ENCODE results near the gene ESR2. TPM values are rescaled to one million over a fixed set of nuclear protein-coding genes. Genes with fewer than 3 reads are reported as not detected.
A peak's percentile ranks its signal among the peaks of the same experiment; 100 is the strongest.

The ESR2 gene
- total and polyA plus RNA-seq, 12 donors: 0.12 to 1.6 (median 0.73) TPM

DNA sequence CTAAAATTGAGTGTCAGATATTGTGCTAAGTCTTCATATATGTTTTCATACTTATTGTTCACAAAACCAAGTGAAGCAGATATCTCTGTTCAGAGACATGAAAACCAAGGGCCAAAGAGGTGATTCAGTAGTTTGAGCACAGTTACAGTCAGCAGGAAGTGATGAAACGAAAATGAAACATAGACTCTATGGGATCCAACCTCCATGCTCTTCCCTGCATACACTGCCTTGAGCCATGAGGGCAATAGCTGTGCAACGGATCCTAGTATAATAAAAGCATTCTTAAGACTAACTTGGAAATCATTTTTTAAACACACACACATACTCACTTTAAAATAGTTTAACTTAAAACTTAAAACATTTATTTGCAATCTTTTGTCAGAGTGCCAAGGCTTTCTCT lies 27.9 kb downstream of the ESR2 start:
- DNase-seq (no peak), ATAC-seq (no peak)
- no peaks in the 10 kb centered on the region for H3K4me1 ChIP-seq
- intact Hi-C loops (cut with DNase I): no loop called here
- H3K36me3 ChIP-seq: no peaks in the 10 kb centered on the region
- H3K9me3 ChIP-seq: no peaks in the 10 kb centered on the region
- no peak overlapping the region for H3K4me3 ChIP-seq
- TF ChIP-seq CTCF (IDR thresholded peaks at IDR 0.05): no peak
- WGBS, 2 donors: 60 to 72% methylated on average over 2 of the region's 2 CpGs
- H3K27me3 ChIP-seq: no peaks in the 10 kb centered on the region
- no peak overlapping the region for H3K27ac ChIP-seq

- TF ChIP-seq CTCF (IDR thresholded peaks at IDR 0.05): no peak
- no peak for ATAC-seq
- H3K4me3 ChIP-seq: no peak overlapping the region
- no peaks in the 10 kb centered on the region for H3K27me3 ChIP-seq
- no peaks in the 10 kb centered on the region for H3K4me1 ChIP-seq
- no peak for DNase-seq
- H3K36me3 ChIP-seq: no peaks in the 10 kb centered on the region
- intact Hi-C loops (cut with DNase I): no loop called here
- H3K9me3 ChIP-seq: no peaks in the 10 kb centered on the region
- no peak overlapping the region for H3K27ac ChIP-seq
- WGBS, 2 donors: 94 to 96% methylated on average over 1 of the region's 1 CpG
Observed at GRCh38 chr14:64265222-64265621, 28.9 kb downstream of the ESR2 start.

DNA sequence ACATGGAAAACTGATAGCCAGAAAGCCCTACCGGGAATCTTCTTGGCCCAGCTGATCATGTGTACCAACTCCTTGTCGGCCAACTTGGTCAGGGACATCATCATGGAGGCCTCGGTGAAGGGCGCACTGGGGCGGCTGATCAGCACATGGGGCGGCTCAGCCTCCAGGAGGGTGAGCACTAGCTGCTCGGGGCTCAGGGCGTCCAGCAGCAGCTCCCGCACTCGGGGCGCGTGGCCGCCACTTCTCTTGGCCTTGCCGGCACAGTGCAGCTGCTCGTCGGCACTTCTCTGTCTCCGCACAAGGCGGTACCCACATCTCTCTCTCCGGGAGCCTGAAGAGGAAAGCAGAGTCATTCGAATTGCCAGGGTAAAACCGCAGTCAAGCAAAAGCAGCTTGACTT lies 33.8 kb downstream of the ESR2 start:
- intact Hi-C loops (cut with DNase I): no loop called here

GRCh38 chr14:64255756-64256155 lies 38.4 kb downstream of the ESR2 start:
- no peak for TF ChIP-seq CTCF (IDR thresholded peaks at IDR 0.05)
- intact Hi-C loops (cut with DNase I): no loop called here
- ATAC-seq (no peak), DNase-seq (no peak)
- Histone ChIP-seq H3K9me3 (no peaks in the 10 kb centered on the region), H3K27me3 (no peaks in the 10 kb centered on the region), H3K36me3 (no peaks in the 10 kb centered on the region), H3K4me3 (no peak overlapping the region), H3K4me1 (no peaks in the 10 kb centered on the region), H3K27ac (no peak overlapping the region)
- WGBS, 2 donors: 76 to 97% methylated on average over 1 of the region's 1 CpG

More for the DNA sequence above, 33.8 kb downstream of the ESR2 start:
- H3K36me3 ChIP-seq: no peaks in the 10 kb centered on the region
- WGBS, 2 donors: 94% methylated on average over 21 of the region's 21 CpGs
- no peaks in the 10 kb centered on the region for H3K9me3 ChIP-seq
- no peak for TF ChIP-seq CTCF (IDR thresholded peaks at IDR 0.05)
- no peak overlapping the region for H3K4me3 ChIP-seq
- H3K27me3 ChIP-seq: no peaks in the 10 kb centered on the region
- H3K27ac ChIP-seq: no peak overlapping the region
- DNase-seq (no peak), ATAC-seq (peak in 1 of 8 donors; percentile 15)
- no peaks in the 10 kb centered on the region for H3K4me1 ChIP-seq

DNA sequence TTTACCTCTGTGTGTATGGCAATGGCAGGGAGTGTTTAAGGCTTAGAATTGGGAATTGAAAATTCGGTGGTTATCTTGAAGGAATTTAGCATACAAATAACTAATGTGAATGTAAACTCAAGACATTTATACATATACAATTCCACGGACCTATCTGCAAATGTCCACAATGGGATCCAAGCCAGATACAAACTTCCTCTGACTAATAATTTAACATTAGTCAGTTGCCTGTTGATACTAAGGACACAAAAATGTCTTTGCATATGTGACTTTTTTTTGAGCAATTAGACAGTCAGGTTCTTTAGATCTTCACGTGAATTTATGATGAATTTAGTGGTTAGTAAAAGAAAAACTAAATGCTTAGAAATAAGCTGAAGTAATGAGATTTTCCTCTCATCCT lies 40.5 kb downstream of the ESR2 start:
- Histone ChIP-seq H3K9me3 (no peaks in the 10 kb centered on the region), H3K27ac (no peak overlapping the region), H3K4me3 (no peak overlapping the region), H3K4me1 (peaks cover 0 to 7% (median 0%) of the 10 kb centered on the region in 9 donors), H3K27me3 (no peaks in the 10 kb centered on the region), H3K36me3 (no peaks in the 10 kb centered on the region)
- TF ChIP-seq CTCF (IDR thresholded peaks at IDR 0.05): no peak
- ATAC-seq (no peak), DNase-seq (no peak)
- WGBS, 2 donors: 66 to 69% methylated on average over 3 of the region's 3 CpGs
- intact Hi-C loops (cut with DNase I): no loop called here
